HuH-7 (cell line): ENCODE data around the gene BNIP5.

ENCODE experiments used
- DNase-seq: peaks from one replicate; pipeline ENCODE4 v3.0.0; 2011; ENCODE audit warnings: low spot score

BNIP5 gene, protein sequence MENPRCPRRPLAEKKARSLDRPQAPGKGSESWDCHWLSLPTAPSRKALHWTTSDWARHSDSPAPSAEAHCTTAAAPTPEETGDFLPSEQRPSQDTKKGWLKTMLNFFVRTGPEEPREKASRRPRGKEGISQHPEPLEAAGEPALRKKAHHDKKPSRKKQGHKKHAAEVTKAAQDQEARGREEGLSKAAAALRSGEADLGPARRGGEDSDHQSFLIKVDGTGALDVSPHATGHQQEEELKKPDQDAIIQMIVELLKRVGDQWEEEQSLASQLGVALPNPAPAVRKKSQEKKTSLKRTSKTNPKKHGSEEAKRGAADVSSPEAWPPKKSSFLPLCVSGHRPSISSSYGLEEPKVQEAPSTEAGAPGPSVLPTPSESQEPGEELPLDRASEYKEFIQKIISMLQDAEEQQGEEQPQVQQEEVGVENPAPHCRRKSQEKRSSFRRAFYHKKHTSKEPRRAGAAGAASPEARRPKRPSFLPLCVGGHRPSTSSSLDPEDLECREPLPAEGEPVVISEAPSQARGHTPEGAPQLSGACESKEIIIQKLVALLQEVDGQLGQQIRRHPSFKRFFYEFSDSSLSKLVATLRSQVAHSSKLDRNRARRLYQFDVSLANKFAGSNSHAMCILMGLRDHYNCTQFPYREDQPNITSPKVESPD

DNA sequence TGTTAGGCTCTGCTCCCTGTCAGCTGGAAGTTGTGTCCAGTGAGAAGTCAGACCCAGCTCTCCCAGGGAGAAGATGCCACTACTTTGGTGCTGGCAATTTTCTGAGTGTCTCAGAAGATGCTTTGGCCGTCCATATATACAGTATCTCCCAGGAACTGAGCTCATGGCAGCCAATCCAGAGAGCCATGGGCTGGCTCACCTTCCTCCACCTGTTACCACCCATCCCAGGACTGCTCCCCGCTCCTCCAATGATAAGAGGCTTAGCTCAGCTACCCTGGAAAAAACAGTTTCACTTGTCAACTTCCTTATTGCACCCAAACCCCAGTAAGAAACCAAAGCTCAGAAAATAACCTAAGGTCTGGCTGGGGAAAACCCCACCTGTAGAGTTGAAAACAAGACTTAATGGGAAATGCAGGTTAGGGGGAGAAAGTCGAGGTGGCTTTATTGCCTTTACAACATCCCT lies at the start of gene BNIP5:
BNIP5 (minus strand) TSS at position 110 of the 463 bp plus-strand sequence. CDS start 6,198 bp downstream, outside the sequence.
- no peak for DNase-seq

DNA sequence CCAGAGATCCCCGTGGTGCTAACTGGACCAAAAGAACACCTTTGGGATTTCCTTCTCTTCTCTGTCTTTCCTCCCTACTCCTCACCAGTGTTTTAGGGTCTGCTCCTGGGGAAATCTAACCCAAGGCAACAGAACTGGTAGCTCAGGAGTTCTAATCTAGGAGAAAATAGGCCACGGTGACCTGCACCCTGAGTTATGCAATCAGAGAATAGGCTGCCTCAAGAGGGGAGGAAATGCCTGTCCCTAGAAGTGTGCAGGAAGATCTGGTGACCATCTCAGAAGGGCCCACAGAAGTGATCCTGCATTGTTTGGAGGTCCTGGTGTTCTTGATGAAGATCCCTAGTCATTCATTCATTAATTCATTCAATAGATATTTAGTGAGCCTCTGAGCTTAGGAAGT lies 47.4 kb upstream of the BNIP5 start:
- DNase-seq: no peak

DNA sequence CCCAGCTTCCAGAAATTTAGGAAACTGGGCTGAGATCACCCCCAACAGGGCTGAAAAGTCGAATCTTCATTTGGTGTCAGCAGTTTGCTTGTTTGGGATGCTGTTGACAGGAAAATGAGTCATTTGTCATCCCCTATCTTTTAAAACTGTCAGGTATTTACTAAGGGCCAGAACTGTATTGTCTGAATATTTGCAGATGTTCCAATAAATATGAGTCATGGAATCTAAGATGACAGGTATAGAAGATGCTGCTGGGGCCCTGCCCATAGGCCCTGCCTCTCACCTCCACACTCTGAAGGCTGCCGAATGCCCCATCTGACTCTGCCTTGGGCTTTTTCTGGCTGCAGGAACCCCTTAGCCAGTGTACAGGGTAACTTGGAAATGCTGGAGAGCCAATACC lies 46.9 kb upstream of the BNIP5 start:
- DNase-seq: no peak

DNA sequence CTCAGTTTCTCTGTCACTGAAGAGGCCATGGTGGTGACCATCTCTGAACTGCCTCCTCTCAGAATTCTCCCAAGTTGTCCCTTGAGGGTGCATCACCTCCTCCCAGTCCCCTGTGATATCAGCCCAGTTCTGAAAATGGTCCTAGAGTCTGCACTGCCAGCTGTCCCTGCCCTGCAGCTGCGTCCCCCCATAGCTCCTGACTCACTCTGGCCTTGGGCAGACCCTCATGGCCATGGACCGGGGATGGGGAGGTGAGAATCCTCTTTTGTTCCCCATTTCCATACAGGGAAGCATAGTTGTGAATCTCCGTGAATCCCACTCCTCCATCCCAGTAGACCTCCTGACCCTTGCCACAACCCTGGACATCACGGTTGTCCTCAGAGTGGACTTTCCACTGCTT lies 46.3 kb upstream of the BNIP5 start:
- DNase-seq: no peak

DNA sequence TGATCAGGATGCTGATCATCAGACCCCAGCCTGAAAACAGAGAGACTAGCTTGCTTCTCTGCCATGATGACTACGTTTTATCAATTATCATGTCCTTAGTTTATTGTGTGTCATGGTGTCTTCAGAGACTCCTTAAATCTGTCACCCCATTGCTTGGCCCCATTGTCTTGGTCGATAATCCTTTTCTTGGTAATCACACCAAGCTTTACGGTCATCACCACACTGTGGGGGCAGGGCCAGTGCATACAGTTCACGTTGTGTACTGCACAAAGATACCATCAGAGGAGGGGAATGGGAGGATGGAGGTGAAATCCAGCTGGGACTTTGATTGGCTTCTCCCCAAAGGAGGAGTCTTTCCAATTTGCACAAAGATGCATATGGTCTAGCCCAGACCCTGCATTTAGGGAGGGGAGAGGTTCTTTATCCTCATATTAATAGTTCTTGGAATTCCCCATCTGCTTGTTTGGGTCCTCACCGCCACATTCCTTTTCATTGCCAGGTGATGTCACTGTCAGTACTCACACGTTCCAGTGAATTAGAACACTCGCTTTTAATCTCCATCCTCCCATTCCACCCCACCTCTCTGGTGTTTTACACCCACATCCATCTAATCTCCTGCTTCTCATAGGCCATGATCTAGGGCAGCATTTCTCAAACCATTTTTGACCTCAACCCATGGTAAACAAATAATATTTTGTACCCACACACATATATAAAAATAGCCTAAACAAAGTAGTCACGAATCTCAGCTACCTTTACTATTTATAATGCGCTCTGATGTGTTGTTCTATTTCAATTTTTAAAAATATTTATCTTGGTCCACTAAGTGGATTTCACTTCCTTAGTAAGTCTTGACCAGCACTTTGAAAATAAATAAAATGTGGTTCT lies 45.1 kb upstream of the BNIP5 start:
- DNase-seq: no peak

DNA sequence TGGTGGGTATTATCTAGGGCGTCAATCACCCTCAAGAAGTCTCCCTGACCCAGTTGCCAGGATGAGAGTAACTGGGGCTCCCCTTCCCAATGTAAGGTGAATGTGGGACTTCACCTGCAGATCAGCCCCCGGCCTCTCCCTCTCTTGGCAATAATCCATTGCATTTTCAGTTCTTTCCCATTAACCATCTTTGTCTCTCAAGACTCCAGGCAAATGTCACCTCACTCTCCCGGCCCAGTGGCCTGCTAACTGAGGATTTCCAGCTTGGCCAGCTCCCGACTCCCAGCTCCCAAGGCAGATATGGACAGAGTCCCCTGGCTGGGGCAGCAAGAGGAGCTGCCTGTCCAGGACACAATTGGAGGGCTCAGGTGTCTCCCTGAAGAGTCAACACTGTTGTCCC lies 43.5 kb upstream of the BNIP5 start:
- no peak for DNase-seq

DNA sequence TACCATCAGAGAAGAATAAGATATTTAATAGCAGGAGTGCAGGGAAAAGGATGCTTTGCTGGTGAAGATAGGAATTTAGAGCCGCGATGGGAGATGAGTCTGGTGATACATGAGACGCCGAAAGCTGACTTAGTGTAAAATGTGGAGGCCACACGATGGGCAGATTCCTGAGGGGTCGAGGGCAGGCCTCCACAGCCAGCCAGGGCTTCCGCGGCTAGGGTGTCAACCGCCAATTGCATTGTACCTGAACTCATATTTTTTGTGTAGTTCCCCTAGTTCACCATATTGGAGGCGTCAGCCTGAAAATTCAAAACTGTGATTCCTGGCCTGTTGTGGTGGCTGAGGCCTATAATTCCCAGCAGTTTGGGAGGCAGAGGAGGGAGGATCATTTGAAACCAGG lies 42.2 kb upstream of the BNIP5 start:
- DNase-seq: no peak

DNA sequence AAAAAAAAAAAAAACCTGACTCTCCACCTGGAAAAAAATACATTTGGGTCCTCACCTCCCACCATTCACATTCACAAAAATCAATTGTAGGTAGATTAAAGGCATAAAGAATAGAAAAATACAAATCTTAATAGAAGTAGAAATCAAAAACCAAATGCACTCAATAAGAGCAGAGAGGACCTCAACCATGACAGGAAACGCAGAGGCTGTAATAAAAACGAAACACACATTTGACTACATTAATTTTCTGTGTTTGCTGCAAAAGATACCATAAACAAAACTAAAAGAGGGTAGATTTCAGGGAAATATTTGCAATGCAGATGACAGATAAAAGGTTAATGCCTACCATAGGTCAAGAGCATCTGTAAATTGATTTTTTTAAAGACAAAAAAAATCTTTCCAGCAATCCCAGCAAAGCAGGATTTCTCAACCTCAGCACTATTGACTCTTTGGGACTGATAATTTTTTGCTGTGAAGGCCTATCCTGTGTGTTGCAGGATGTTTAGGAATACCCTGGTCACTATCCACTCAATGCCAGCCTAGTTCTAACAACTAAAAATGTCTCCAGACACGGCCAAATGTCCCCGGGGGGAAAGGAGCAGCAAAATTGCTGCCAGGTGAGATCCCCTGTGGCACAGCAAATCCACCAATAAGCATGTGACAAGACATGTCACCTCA lies 41.7 kb upstream of the BNIP5 start:
- no peak for DNase-seq

DNA sequence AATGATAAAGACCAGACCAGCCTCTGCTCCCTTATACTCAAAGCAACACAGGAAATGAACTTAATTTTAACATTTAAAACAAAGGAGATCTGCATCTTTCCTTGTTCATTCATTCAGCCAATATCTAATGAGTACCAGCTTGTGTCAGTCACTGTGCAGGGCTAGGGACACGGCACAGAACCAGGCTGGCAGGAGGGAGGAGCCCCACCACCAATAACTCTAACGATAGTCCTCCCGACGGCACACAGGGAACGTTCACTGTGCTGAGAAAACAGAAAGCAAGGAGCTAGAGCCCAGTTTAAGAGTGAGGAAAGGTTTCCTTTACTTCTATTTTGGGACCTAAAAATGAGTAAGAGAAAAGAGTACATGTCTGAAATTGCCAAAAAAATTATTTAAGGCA lies 40.9 kb upstream of the BNIP5 start:
- no peak for DNase-seq

DNA sequence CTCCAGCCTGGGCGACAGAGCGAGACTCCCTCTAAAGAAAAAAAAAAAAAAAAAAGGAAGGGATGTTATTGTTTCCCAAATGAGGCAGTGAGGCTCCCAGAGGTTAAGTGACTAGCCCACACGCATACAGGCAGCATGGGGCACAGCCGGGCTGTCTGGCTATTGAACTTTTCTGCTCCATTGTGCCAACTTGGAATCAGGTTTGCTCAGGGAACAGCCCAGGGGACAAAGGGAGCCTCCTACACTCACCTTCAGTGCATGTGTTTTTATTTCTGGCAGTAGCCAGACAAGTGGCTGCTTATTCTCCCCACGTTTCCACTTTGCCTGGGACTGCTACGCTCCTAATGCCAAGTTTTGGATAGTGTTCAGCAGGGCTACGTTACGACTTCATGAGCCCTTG lies 40.1 kb upstream of the BNIP5 start:
- no peak for DNase-seq

DNA sequence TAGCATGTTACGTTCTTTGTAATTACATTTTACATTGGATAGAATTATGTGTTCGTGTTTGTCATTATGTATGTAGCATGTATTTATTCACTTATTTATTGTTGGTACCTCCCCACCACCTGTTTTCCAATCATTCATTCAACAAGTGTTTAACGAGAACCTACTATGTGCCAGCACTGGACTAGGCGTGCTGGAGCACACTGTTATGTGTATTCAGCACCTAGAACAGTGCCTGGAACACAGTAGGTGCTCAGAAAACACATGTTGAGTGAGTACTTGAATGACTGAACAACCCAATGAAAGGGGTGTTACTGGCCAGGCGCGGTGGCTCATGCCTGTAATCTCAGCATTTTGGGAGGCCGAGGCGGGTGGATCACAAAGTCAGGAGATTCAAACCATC lies 39.5 kb upstream of the BNIP5 start:
- DNase-seq: no peak

DNA sequence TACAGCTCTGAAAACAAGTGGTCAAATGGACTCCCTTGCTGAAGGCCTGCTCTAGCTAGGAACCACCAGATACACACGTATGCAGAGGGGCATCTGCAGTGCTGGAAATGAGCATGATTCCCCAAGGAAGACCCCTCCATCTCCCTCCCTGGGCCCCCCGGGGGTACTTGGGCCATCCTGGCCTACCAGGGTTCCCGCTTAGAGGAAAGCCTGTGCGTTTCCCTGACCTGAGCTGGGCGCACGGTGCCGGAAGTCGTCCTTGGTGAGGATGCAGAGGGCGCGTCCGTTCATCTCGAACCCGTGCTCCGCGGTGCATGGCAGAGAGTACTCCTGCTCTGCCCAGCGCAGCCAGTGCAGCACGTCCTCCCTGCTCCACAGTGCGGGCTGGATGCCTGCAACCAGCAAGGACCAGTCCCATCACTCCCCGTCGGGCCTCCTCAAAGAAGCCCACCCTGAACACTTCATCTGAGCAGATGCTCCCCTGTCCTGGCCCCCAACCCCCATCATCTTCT lies 39.0 kb upstream of the BNIP5 start:
- no peak for DNase-seq

DNA sequence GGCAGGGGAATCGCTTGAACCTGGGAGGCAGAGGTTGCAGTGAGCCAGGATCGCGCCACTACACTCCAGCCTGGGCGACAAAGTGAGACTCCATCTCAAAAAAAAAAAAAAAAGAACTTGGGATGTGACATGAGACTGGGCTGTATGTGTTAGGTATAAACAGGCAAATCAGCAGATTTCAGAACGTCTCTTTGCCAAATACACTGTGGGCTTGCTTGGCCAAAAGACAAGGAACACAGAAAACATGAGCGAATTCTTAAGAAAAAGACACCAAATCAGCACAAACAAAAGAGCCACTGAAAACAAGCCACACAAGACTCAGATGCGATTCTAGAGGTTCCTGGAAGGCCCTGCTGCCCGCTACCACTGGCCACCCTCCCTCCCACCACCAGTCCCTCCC lies 38.3 kb upstream of the BNIP5 start:
- no peak for DNase-seq

DNA sequence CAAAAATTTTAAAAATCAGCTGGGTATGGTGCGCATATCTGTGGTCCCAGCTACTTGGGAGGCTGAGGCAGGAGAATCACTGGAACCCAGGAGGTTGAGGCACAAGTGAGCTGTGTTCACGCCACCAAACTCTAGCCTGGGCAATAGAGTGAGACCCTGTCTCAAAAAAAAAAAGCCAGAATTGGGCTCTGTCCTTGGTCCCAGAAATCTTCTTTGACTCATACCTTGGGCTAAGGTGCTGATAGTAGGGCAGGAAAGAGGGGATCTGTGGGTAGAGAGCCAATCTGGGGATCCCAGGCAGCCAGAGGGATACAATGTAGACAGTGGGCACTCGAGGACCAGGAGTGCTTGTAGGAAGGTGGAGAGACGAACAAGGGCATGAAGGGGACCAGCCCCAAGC lies 37.5 kb upstream of the BNIP5 start:
- DNase-seq: no peak

DNA sequence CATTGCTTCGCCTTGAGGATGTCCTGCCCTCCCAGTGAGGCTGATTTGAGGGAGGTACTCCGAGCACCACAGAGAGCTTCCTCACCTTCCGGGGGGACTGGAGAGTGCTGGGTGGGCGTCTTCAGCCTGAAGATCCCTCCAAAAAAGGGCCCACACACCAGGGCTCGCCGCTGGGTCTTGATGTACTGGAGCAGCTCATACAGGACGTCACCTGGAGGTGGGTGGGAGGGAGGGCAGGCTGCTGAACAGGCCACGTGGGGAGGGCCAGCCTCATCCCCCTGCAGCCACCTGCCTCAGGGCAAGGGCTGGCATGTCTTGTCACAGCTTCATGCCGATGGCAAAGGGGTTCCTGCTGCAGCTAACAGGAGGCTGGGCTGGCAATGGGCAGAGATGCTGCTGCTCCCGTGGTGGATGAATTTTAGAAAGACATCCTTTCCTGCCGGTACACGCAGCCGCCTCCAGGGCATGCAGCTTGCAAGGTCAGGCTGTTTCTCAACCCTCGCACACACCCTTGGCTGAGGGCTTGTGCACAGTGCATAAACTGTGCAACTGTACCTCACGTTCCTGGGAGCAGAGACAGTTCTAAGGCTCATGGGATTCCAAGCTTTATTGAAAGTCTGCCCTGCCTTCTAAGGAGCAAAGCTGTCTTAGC lies 36.8 kb upstream of the BNIP5 start:
- DNase-seq: no peak

DNA sequence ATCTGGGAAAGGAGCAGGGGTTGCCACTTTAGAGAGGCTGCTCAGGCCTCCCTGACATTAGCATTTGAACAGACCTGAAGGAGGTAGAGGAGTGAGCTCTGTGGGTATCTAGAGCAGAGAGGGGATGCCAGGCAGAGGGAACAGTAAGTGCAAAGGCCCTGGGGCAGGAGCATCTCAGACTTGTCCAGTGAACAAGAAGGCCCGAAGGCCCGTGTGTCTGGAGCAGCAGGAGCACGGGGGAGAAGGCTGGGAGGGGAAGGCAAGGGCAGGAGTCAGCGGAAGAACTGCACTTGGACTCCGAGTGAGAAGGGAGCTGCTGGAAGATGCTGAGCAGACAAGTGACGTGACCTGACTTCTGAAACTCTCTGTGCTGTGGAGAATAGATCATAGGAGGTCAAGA lies 35.4 kb upstream of the BNIP5 start:
- DNase-seq: no peak

DNA sequence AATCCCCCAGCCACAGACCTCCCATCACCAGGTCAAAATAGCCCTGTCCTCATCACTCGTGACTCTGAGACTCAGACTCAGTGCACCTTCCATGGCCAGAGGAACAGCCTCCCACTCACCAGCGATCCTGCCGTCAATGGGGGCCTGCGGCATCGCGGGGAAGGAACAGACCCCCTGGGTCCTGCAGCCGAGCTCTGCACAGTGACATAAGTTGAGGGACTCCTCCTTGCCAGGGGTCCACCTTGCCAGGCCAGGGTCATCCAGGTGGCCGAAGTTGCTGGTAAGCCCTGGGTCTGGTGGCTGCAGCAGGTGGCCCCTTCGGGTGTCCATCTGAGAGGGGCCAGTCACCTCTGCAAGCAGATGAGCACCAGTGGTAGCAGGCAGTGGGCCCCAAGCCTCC lies 34.5 kb upstream of the BNIP5 start:
- DNase-seq: no peak

DNA sequence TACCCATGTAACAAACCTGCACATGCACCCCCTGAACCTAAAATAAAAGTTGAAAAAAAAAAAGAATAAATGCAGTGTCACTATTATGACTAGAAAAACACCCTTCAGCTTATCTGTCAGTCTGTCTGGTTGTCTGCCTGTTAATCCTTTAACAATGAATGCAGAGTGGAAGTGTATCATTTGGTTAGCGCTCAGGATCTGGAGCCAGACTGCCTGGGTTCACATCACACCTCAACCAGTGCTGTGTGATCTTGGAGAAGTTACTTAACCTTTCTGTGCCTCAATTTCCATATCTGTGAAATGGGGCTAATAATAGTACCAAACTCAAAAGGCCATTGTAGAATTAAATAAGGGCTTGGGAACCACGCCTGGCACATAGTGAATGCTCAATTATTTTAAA lies 34.0 kb upstream of the BNIP5 start:
- DNase-seq: no peak

DNA sequence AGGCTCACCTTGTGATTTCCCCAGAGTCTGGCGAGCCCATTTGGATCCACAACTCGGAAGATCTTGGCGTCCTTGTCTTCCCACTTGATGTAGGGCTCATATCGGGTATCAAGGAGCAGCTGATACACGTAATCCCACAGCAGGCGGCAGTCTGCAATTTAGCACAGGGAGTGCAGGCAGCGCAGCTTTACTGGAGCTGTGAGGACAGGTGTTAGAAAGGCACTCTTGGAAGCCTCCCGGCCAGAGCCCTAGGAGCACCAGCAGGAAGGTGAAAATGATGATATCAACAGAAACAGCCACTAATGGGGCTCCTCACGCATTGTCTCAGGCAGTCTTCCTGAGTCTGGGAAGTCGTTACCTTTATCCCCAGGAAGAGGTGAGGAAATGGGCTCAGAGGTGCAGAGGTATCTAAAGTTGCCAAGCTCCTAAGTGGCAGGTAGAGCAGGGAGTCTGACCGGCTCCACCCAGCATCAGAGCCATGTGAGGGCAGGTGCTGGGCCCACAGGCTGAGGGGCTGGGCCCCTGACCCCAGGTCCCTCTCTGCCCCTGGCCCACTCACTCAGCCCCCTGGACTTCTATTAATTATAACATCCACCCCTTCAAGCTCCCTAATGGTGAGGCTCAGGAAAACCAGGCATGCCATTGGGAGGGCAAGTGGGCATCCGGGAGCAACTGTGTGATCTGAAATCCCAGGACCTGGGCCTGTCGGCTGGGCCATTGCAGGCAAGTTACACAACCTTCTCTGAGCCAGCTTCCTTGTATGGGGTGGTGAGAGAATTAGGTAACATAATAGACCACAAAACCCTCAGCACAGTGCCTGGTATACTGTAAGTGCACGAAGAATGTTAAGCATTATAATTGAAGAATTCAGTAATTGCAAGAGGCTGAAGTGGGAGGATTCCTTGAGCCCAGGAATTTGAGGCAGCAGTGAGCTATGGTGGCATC lies 32.5 kb upstream of the BNIP5 start:
- no peak for DNase-seq

DNA sequence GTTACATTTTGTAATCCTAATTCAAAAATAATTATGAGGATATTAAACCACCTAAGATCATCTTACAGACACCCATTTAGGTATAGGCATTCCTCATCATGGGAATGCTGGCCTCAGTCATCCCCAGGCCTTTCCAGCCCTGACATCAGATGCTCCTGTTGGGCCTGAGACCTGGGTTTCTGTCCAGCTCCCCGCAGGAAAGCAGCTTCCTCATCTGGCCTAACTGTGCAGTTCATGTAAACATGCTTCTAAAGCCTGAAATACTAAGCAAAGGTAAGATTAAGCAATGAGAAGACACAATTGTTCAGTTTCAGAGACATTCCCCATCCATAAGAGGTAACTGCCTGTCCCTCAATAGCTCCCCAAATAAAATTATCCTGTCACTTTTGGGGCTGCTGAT lies 31.7 kb upstream of the BNIP5 start:
- no peak for DNase-seq
